HepG2 (cell line): ENCODE data around the gene SYT7. TPM values are rescaled to one million over a fixed set of nuclear protein-coding genes. Genes with fewer than 3 reads are reported as not detected.
A peak's percentile ranks its signal among the peaks of the same experiment; 100 is the strongest.

ENCODE experiments used
- GLI4 ChIP-seq: sonication (generic); formaldehyde crosslinking; IDR thresholded peaks from 2 replicates; pipeline ENCODE4 v1.5.1; 2020; ENCODE audit warnings: missing genetic modification reagents, mild to moderate bottlenecking, moderate library complexity, borderline replicate concordance
- NFRKB ChIP-seq: fragments of 450-650 bp; IDR thresholded peaks from 2 replicates; pipeline ENCODE4 v1.6.1; 2017
- RARA ChIP-seq: IDR thresholded peaks from 2 replicates; pipeline ENCODE4 v1.6.1; 2016; ENCODE audit warnings: missing genetic modification reagents, missing compliant biosample characterization
- TBL1XR1 ChIP-seq: fragments of 150-350 bp; IDR thresholded peaks from 2 replicates; pipeline ENCODE4 v1.6.1; 2014; ENCODE audit warnings: borderline replicate concordance, low read length; ENCODE audit not compliant: partially characterized antibody
- TBX3 ChIP-seq: fragments of 450-650 bp; IDR thresholded peaks from 2 replicates; pipeline ENCODE4 v1.6.1; 2017; ENCODE audit warnings: antibody characterized with exemption, mild to moderate bottlenecking, inconsistent platforms, borderline replicate concordance
- ZNF333 ChIP-seq: sonication (generic); formaldehyde crosslinking; IDR thresholded peaks from 2 replicates; pipeline ENCODE4 v1.4.0; 2020; ENCODE audit warnings: mild to moderate bottlenecking, missing genetic modification reagents, borderline replicate concordance
- ZNF746 ChIP-seq: sonication (generic); formaldehyde crosslinking; IDR thresholded peaks from 2 replicates; pipeline ENCODE4 v1.8.0; 2022; ENCODE audit warnings: mild to moderate bottlenecking, missing genetic modification reagents
- polyA plus RNA-seq, 8 experiments: library from polyadenylated mRNA; depleted of rRNA in 3 of 8; stranded (reverse) in 7 of 8; unstranded in 1 of 8; fragments of >200 nt; fragmentation: Illumina TruSeq in 4 of 8; extraction: Trizol in 4 of 8; gene quantifications; 2 replicates each; pipeline versions ENCODE4 v1.2.1 to v1.2.3, GENCODE V29; 2011 to 2016; ENCODE audit warnings: low read depth in 4 of 8, missing spikeins in 1 of 8, mixed read lengths in 1 of 8; ENCODE audit not compliant: insufficient read depth in 1 of 8
- total RNA-seq, 5 experiments: library from RNA; depleted of rRNA; stranded (reverse); fragments of >200 nt; fragmentation: Illumina TruSeq; extraction: Trizol; gene quantifications; 2 replicates each; pipeline ENCODE4 v1.2.3, GENCODE V29; 2016; ENCODE audit warnings: low read depth in 1 of 5
- TF ChIP-seq, protein P1 (sequence below): sonication (generic); formaldehyde crosslinking; IDR thresholded peaks from 2 replicates; pipeline ENCODE4 v1.4.0; 2020; ENCODE audit warnings: low read depth, missing genetic modification reagents
- TF ChIP-seq, protein P2 (sequence below): sonication (generic); formaldehyde crosslinking; IDR thresholded peaks from 2 replicates; pipeline ENCODE4 v1.4.0; 2020; ENCODE audit warnings: missing genetic modification reagents, borderline replicate concordance
- TF ChIP-seq, protein P3 (sequence below): sonication (generic); formaldehyde crosslinking; IDR thresholded peaks from 2 replicates; pipeline ENCODE4 v1.8.1; 2023; ENCODE audit warnings: mild to moderate bottlenecking, moderate library complexity, missing genetic modification reagents

SYT7 gene
- total and polyA plus RNA-seq, 2 of the 13 experiments (the other 11 are each of a cell fraction or from before 2014, with no cell fraction given): 1.4 to 4.4 TPM

DNA sequence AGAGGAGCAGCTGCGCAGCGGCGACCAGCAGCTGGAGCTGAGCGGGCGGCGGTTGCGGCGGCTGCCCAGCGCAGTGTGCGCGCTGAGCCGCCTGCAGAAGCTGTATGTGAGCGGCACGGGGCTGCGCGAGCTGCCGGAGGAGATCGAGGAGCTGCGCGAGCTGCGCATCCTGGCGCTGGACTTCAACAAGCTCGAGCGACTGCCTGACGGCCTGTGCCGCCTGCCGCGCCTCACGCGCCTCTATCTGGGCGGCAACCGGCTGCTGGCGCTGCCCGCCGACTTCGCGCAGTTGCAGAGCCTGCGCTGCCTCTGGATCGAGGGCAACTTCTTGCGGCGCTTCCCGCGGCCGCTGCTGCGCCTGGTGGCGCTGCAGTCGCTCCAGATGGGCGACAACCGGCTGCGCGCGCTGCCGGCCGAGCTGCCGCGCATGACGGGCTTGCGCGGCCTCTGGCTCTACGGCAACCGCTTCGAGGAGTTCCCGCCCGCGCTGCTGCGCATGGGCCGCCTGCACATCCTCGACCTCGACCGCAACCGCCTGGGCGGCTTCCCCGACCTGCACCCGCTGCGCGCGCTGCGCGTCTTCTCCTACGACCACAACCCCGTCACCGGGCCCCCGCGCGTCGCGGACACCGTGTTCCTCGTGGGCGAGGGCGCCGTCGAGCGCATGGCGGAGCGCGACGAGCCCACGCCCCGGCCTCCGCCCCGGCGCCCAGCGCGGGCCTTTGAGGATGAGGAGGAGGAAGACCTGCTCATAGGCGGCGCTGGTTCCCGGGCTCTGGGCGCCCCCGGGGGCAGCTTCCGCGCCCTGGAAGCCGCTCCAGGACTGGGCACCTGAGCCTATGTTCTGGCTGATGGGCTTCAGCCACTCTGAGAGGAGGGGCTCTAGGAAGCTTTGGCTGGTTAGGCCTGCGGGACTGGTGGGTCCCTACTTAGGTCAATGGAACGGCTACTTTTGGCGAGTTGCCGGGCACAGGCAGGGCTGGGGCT, 71.5 kb downstream of the SYT7 start (continued):
- TF ChIP-seq, protein P1, sequence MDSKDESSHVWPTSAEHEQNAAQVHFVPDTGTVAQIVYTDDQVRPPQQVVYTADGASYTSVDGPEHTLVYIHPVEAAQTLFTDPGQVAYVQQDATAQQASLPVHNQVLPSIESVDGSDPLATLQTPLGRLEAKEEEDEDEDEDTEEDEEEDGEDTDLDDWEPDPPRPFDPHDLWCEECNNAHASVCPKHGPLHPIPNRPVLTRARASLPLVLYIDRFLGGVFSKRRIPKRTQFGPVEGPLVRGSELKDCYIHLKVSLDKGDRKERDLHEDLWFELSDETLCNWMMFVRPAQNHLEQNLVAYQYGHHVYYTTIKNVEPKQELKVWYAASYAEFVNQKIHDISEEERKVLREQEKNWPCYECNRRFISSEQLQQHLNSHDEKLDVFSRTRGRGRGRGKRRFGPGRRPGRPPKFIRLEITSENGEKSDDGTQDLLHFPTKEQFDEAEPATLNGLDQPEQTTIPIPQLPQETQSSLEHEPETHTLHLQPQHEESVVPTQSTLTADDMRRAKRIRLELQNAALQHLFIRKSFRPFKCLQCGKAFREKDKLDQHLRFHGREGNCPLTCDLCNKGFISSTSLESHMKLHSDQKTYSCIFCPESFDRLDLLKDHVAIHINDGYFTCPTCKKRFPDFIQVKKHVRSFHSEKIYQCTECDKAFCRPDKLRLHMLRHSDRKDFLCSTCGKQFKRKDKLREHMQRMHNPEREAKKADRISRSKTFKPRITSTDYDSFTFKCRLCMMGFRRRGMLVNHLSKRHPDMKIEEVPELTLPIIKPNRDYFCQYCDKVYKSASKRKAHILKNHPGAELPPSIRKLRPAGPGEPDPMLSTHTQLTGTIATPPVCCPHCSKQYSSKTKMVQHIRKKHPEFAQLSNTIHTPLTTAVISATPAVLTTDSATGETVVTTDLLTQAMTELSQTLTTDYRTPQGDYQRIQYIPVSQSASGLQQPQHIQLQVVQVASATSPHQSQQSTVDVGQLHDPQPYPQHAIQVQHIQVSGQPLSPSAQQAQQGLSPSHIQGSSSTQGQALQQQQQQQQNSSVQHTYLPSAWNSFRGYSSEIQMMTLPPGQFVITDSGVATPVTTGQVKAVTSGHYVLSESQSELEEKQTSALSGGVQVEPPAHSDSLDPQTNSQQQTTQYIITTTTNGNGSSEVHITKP: no peak
- TF ChIP-seq ZNF333 (CRISPR knock-in tag) (no peak), RARA (CRISPR knock-in tag) (no peak), ZNF746 (CRISPR knock-in tag) (0 out of 2 replicates have a peak, but pooled peaks have one; percentile 29), GLI4 (CRISPR knock-in tag) (no peak), TBX3 (no peak), TBL1XR1 (no peak), NFRKB (no peak)
- TF ChIP-seq, protein P2, sequence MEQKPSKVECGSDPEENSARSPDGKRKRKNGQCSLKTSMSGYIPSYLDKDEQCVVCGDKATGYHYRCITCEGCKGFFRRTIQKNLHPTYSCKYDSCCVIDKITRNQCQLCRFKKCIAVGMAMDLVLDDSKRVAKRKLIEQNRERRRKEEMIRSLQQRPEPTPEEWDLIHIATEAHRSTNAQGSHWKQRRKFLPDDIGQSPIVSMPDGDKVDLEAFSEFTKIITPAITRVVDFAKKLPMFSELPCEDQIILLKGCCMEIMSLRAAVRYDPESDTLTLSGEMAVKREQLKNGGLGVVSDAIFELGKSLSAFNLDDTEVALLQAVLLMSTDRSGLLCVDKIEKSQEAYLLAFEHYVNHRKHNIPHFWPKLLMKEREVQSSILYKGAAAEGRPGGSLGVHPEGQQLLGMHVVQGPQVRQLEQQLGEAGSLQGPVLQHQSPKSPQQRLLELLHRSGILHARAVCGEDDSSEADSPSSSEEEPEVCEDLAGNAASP (CRISPR knock-in tag): no peak
- TF ChIP-seq, protein P3, sequence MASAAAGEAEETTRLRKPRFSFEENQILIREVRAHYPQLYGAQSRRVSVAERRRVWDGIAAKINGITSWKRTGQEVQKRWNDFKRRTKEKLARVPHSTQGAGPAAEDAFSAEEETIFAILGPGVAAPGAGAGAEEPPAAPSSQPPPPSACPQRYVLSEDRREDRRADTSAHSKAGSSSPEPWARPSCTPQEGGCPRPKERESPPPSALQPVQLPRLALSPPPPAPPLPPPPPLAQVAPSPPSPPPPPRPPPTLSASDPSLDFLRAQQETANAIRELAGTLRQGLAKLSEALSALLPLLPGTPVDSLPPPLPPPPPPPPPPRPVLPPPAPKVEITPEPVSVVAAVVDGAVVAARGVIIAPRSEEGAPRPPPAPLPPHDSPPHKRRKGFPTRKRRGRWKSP (CRISPR knock-in tag): peak; percentile 100
